ENCODE measurements around the gene FZD7.

- TF ChIP-seq ZNF699 (CRISPR knock-in tag; IDR thresholded peaks at IDR 0.05; ENCODE audit: insufficient replicate concordance) (no peak), USF2 (CRISPR knock-in tag; IDR thresholded peaks at IDR 0.05) (no peak), TAF7 (tag; IDR thresholded peaks at IDR 0.05) (no peak), ELF4 (CRISPR knock-in tag; IDR thresholded peaks at IDR 0.05) (no peak), PHF20 (IDR thresholded peaks at IDR 0.05; ENCODE audit: partially characterized antibody) (no peak), BACH1 (tag; IDR thresholded peaks at IDR 0.05) (no peak), CBX2 (IDR thresholded peaks at IDR 0.05; ENCODE audit: insufficient read depth, low read length, poor library complexity, severe bottlenecking) (no peak), ZNF143 (CRISPR knock-in tag; IDR thresholded peaks at IDR 0.05) (no peak), ZZZ3 (IDR thresholded peaks at IDR 0.05) (no peak), MED1 (CRISPR knock-in tag; IDR thresholded peaks at IDR 0.05; ENCODE audit: borderline replicate concordance) (no peak), CTCF (IDR thresholded peaks at IDR 0.05 in 2 of 3, conservative IDR thresholded peaks at IDR 0.05 in 1 of 3; ENCODE audit: insufficient read depth in 2 of 3, low read depth in 1 of 3, low read length in 3 of 3) (no peak)
These were observed 35.8 kb downstream of the FZD7 start for GRCh38 chr2:202069170-202070067.

All from K562 (cell line).